Activated CD8-positive, alpha-beta memory T cell treated with anti-CD3 and anti-CD28 coated beads for 4 hours (primary cell): ENCODE data around the gene KRT86.
"Not testable (repeated sequence)": the region's sequence is repeated elsewhere in the genome, so short reads cannot be mapped to it uniquely, and the experiment has no call there.

ENCODE experiments used
- DNase-seq, 2 donors: peaks; one replicate each; pipeline ENCODE4 v3.0.0-alpha.2; 2020; ENCODE audit warnings: low read depth in 2 of 2

Gene KRT86

DNA sequence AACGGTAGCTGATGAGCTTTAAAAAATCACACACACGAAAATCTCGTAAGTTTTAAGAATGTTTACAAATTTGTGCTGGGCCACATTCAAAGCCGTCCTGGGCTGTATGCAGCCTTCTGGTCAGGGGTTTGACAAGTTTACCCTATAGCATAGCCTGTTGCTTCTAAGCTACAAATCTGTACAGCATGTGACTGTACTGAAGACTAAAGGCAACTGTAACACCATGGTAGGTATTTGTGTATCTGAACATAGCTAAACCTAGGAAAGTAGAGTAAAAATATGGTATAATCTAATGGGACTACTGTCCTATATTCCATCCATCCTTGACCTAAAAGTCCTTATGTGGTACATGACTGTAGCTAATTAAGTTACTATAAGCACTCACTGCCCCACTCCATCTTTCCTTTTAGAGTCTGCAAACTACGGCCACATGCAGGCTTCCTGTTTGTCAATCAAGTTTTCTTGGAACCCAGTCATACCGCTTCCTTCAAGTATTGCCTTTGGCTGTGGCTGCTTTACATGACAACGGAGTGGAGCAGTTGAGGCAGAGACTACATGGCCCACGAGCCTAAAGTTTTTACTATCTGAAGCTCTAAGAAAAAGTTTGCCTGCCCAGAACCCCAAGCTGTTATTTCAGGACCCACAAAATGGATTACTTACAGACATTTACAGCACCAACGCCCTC, 22.9 kb upstream of the KRT86 start:
- no peak for DNase-seq

DNA sequence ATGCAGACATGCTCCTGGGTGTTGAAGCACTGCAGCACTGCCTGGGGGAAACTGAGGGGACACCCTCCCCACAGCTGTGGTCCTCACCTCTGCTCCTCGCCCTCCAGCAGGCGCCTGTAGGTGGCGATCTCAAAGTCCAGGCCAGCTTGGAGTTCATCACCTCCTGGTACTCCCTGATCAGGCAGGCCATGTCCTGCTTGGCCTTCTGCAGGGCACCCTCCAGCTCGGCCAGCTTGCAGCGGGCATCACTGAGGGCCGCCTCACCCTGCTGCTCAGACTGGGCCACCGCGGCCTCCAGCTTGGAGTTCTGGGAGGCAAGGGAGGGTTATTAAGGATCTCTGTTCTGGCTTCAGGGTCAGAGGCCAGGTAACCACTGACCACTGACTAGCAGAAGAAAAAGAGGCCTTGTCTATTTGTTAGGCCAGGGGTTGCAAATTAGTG, 22.2 kb upstream of the KRT86 start:
- DNase-seq = not testable (repeated sequence)

DNA sequence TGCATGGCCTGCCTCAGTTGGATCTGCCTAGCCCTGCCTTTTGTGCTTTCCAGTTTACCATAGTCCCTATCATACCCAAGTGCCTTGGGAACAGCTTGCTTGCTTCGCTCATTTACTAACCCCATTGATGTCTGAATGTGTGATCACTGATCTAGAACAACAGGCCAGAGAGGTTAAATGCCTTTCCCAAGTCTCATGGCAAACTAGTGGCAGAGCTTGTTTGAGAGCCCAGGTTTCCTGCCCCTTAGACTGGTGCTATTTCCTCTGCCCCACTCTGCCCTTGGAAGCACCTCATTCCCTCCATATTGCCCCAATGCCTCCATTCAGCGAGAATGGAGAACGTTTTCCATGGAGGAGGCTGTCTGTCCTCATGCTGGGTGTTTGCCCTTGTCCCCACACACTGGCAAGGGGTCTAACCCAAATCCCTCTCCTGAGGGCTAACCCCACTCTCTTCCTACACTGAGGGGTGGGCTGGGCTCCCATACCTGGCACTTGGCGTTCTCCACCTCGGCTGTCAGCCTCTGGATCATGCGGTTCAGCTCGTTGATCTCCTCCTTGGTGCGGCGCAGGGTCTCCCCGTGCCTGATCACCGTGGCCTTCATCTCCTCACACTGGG, 21.6 kb upstream of the KRT86 start:
- DNase-seq = no peak

DNA sequence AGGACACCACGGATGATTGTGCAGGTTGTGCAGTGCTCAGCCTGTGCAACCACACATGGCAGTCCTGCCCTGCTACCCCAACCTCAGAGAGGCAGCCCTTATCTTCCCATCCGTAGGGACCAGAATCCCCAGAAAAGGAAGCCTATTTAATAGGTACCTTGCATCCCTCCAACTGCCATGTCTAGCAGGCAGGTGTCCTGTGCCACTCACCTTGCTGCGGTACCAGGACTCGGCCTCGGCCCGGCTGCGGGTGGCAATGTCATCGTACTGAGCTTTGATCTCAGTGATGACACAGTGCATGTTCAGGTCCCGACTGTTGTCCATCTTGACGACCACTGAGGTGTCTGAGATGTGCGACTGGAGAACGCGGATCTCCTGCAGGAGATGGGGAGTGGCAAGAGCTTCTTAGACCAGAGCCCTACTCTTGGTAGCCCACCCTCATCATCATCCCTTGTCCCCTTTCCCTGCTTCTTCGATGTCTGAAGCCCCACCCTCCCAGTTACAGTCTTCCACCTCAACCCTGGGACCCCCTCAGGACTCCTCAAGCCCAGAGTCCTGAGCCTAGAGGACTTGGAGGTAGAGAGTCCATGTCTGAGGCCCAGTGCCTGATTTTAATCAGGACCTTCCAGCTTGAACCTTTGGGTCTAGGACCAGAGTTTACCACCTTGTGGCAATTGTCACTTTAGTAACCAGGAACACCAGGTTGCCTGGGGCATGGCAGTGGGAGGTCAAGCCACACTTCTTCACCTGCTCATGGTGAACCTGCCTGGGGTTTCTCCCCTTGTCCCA, 20.9 kb upstream of the KRT86 start:
- DNase-seq = no peak

GRCh38 chr12:52254180-52254964, 20.1 kb upstream of the KRT86 start:
- DNase-seq = no peak

DNA sequence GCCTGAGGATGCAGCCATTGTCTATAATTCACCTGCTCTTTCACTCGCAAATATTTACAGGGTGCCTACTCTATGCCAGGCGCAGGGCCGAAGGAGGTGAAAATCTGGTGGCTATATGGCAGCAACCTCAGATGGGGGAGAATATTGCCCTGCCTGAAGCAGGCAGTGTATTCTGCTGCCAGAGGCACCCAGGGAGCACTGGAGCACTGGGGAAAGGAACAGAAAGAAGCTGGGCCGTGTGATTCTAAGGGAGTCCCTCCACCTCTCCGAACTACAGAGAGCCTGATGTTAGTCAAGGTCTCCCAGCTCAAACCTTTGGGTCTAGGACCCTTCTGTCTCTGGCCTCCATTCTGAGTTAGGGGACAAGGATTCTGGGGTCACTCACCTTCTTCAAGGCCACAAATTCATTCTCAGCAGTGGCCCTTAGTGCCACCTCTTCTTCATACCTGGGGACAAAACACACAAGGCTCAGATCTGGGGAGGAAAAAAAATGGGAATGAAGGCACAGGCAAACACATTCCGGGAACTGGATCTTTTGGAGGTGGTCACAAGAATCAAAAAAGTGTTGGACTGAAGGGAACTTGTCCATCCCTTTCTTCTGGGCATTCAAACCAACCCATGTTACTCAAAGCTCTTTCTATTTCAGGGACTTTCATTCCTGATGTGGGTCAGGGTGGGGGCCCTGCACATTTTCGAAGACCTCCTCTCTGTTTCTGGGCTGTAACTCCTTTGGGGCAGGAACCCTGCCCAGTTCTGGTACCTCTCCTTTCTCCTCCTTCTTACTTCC, 19.3 kb upstream of the KRT86 start:
- no peak for DNase-seq

DNA sequence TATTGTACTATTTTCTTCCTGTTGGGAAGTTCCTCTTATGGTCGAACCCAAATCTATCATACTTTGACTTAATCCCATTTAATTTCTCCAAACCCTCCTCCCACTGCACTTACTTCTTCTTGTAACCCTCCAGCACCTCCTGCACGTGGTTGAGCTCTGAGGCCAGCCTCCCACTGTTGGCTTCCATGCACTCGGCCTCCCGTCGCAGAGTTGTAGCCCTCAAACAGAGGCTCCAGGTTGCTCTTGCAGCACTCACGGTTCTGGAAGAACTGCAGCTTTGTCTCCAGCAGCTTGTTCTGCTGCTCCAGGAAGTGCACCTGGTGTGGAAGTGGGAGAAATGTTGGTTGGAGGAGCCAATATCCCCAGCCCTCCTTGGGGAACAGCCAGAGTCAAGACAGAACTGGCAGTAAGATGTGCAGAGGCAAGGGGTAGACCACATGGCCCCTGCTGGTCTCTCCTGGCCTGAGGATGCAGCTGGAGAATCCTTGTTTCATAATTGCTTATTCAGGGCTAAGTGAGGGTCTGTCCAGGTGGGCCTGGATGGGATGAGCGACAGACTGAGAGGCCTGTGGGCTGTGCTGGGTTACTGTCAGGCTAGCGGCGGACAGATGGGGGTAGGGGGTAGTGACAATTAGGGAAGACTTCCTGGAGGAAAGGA, 18.4 kb upstream of the KRT86 start:
- DNase-seq = no peak

DNA sequence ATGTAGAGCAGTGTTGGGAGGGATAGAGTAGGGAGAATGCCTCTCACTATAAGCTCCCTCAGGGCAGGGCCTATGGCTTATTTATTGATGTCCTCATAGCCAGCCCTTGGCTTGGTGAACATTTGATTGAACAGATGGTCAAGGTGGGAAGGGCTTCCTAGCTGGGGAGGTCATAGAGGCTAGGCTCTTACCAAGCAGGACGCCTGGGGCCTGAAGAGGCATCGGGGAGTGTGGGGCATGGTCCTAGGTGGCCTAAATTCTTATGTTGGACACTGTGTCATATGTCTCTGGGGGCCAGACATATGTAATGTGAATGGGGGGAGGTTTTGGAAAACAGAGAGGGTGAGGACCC, 17.9 kb upstream of the KRT86 start:
- DNase-seq = no peak

GRCh38 chr12:52257074-52257551, 17.3 kb upstream of the KRT86 start:
- DNase-seq = no peak

- not testable (repeated sequence) for DNase-seq
Observed at GRCh38 chr12:52257922-52258321, 16.5 kb upstream of the KRT86 start.

DNA sequence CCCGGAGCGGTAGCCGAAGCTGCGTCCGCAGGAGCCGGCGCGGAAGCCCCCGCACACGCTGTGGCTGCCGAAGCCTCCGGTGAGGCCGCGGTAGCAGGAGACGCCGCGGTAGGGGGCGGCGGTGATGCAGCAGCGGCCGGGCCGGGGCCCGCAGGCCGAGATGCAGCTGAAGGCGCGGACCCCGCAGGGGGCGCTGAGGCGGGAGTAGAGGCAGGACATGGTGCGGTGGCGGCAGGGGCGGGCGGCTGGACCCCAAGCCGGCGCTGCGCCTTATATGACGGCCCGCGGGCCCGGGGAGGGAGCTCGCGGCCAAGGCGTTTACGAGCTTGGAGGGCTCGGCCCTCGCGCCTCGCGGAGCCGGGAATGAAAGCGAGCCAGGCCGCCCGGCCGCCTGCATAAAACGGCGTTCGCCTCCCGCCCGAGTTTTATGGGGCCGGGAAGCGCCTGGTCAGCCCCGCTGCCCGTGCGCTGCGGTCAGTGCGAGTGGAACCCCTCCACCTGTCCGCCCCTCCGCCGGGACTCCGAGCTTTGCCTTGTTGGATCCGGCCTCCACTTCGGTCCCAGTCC, 16.0 kb upstream of the KRT86 start:
- DNase-seq = no peak

- DNase-seq = no peak
Observed at GRCh38 chr12:52259657-52260243, 14.7 kb upstream of the KRT86 start.

GRCh38 chr12:52260361-52261207, 13.9 kb upstream of the KRT86 start:
- no peak for DNase-seq

GRCh38 chr12:52261208-52261484, 13.3 kb upstream of the KRT86 start:
- no peak for DNase-seq

GRCh38 chr12:52262286-52262685, 12.2 kb upstream of the KRT86 start:
- no peak for DNase-seq

GRCh38 chr12:52263761-52264434, 10.5 kb upstream of the KRT86 start:
- no peak for DNase-seq

GRCh38 chr12:52264435-52264825, 10.0 kb upstream of the KRT86 start:
- no peak for DNase-seq

- DNase-seq = no peak
Observed at GRCh38 chr12:52266514-52266913, 7.9 kb upstream of the KRT86 start.

DNA sequence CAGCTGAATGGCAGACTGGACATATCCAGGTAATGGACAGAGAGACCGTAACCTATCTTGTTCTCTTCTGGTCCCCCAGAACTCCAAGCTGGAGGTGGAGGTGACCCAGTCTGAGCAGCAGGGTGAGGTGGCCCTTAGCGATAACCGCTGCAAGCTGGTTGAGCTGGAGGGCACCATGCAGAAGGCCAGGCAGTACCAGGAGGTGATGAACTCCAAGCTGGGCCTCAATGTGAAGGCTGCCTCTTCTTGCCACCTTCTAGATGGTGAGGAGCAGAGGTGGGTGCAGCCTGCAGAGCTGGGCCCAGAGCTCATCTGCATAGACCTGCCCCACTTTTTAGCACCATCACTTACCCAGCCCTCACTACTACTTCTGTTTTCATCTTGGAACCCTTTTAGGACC, 7.2 kb upstream of the KRT86 start:
- no peak for DNase-seq
